Small intestine (tissue), 4 donors: Measurements from ENCODE around the gene TMEM202. TPM values are rescaled to one million over a fixed set of nuclear protein-coding genes. Genes with fewer than 3 reads are reported as not detected.

Source experiments
- polyA plus RNA-seq, 4 donors: library from polyadenylated mRNA; stranded (reverse) in 3 of 4; unstranded in 1 of 4; fragments of 200-250 nt in 3 of 4; fragments of 120-200 nt in 1 of 4; gene quantifications; one replicate each; pipeline versions ENCODE4 v1.2.1 to v1.2.3, GENCODE V29; 2013
- donor health status: healthy with polysubstance abuse.
- donor health status: Bipolar disorder and iron deficiency.
- donor health status: healthy.

Gene TMEM202
- polyA plus RNA-seq, 4 donors = not detected

Other genes with a start within 250 kb of the TMEM202 start
- 10 to 100 TPM in 1 of 4 donors, 1 to 10 TPM in 2, under 1 TPM in 1; 0.67 to 10.1 (median 4.2) TPM for gene GRAMD2A, start 200.5 kb upstream of the TMEM202 start, polyA plus RNA-seq
- gene PKM, start 167.1 kb upstream of the TMEM202 start, polyA plus RNA-seq = 100 to 1,000 TPM; 243 to 362 (median 254) TPM
- 10 to 100 TPM; 22.7 to 81.2 (median 69.2) TPM for gene PARP6, start 125.8 kb upstream of the TMEM202 start, polyA plus RNA-seq
- 10 to 100 TPM in 1 of 4 donors, 1 to 10 TPM in 1, under 1 TPM in 2; 0.54 to 10.9 (median 2.5) TPM for gene CELF6, start 78.1 kb upstream of the TMEM202 start, polyA plus RNA-seq
- 100 to 1,000 TPM in 2 of 4 donors, 10 to 100 TPM in 2; 39.7 to 255 (median 83.4) TPM for gene HEXA, start 22.3 kb upstream of the TMEM202 start, polyA plus RNA-seq
- gene ARIH1, start 76.0 kb downstream of the TMEM202 start, polyA plus RNA-seq = 10 to 100 TPM; 19.4 to 70.9 (median 24.3) TPM